Activated CD4-positive, alpha-beta T cell treated with anti-CD3 and anti-CD28 coated beads for 36 hours (primary cell): ENCODE data around the gene PNMT. TPM values are rescaled to one million over a fixed set of nuclear protein-coding genes. Genes with fewer than 3 reads are reported as not detected.

Experiments used
- ATAC-seq: fragments of 200-7000 bp; cut with Tn5 transposase; one replicate; pipeline ENCODE4 v1.10.0; 2021; ENCODE audit warnings: mild to moderate bottlenecking, moderate library complexity
- CTCF ChIA-PET: fragments of 350-600 bp; sonication (Branson Sonifier 250); formaldehyde crosslinking; loops from one replicate; lab custom pipeline; 2021; ENCODE audit warnings: antibody characterized with exemption; lab: Charles Lee
- POLR2A ChIA-PET: fragments of 350-600 bp; sonication (Branson Sonifier 250); formaldehyde crosslinking; loops from one replicate; lab custom pipeline; 2021; ENCODE audit warnings: antibody characterized with exemption, inconsistent platforms; lab: Charles Lee
- DNase-seq: peaks from one replicate; pipeline ENCODE4 v3.0.0-alpha.2; 2020
- H3K27ac Mint-ChIP-seq: one replicate; pipeline ENCODE4 v1.8.0; 2021; ENCODE audit warnings: mixed read lengths
- H3K27me3 Mint-ChIP-seq: one replicate; pipeline ENCODE4 v1.8.0; 2021; ENCODE audit warnings: mixed read lengths
- H3K36me3 Mint-ChIP-seq: one replicate; pipeline ENCODE4 v1.8.0; 2021; ENCODE audit warnings: low read depth, mixed read lengths
- H3K4me1 Mint-ChIP-seq: one replicate; pipeline ENCODE4 v1.8.0; 2021; ENCODE audit warnings: mixed read lengths
- H3K4me3 Mint-ChIP-seq: one replicate; pipeline ENCODE4 v1.8.0; 2021; ENCODE audit warnings: mild to moderate bottlenecking, moderate library complexity, mixed read lengths
- H3K9me3 Mint-ChIP-seq: one replicate; pipeline ENCODE4 v1.8.0; 2021; ENCODE audit warnings: low read depth, mixed read lengths
- intact Hi-C, 2 experiments: fragments of 100-400 bp; cut with DNase I in 1 of 2; cut with micrococcal nuclease in 1 of 2; formaldehyde crosslinking; loops; one replicate each; pipeline versions ENCODE4 v1.14.2 to v1.15.1; 2022 to 2024; cut with DNase I, micrococcal nuclease
- total RNA-seq, 2 experiments: library from RNA; stranded (reverse); gene quantifications; one replicate each; pipeline ENCODE4 v1.2.3, GENCODE V29; 2021

Gene PNMT
- total RNA-seq, 2 experiments from 2014 or later: not detected

- ChIA-PET POLR2A (interaction anchor here (0.6 kb wide), 1 partner anchor 30 kb away, joined by 3 read pairs; no protein-coding TSS in a partner anchor), CTCF (interaction anchor here (0.5 to 5.6 kb wide), 30 partner anchors 8 to 324 kb away, joined by 3 to 85 read pairs (median 4); partner anchors contain the start of genes GSDMA, PGAP3, PNMT and STARD3)
- peak; percentile 92 for DNase-seq
- H3K27me3 Mint-ChIP-seq: no peaks in the 10 kb centered on the region
- no peak overlapping the region for H3K27ac Mint-ChIP-seq
- H3K4me3 Mint-ChIP-seq: no peak overlapping the region
- intact Hi-C loops: loop anchor here in 1 of 2 experiments (1.0 kb wide), 1 partner anchor 31 kb away; no protein-coding TSS in a partner anchor
- H3K9me3 Mint-ChIP-seq: no peaks in the 10 kb centered on the region
- peak; percentile 94 for ATAC-seq
- peaks cover 36% of the 10 kb centered on the region for H3K4me1 Mint-ChIP-seq
- H3K36me3 Mint-ChIP-seq: peaks cover 3% of the 10 kb centered on the region
These were observed 14.5 kb upstream of the PNMT start for GRCh38 chr17:39653662-39654331.

- H3K36me3 Mint-ChIP-seq: peaks cover 3% of the 10 kb centered on the region
- H3K9me3 Mint-ChIP-seq: no peaks in the 10 kb centered on the region
- ATAC-seq (no peak), DNase-seq (no peak)
- no peak overlapping the region for H3K27ac Mint-ChIP-seq
- intact Hi-C loops: no loop called here
- peaks cover 46% of the 10 kb centered on the region for H3K4me1 Mint-ChIP-seq
- H3K27me3 Mint-ChIP-seq: no peaks in the 10 kb centered on the region
- ChIA-PET CTCF (interaction anchor here (0.6 to 5.6 kb wide), 21 partner anchors 11 to 1695 kb away, joined by 3 to 85 read pairs (median 3); partner anchors contain the start of genes PNMT, PSMD3 and TCAP), POLR2A (interaction anchor here (0.6 kb wide), 1 partner anchor 132 kb away, joined by 3 read pairs; no protein-coding TSS in a partner anchor)
- H3K4me3 Mint-ChIP-seq: no peak overlapping the region
These were observed 13.1 kb upstream of the PNMT start for GRCh38 chr17:39655105-39655504.

GRCh38 chr17:39658346-39658745 is 9.9 kb upstream of the PNMT start:
- DNase-seq (no peak), ATAC-seq (no peak)
- H3K9me3 Mint-ChIP-seq: no peaks in the 10 kb centered on the region
- ChIA-PET POLR2A (no interaction called here), CTCF (interaction anchor here (1.9 kb wide), 1 partner anchor 37 kb away, joined by 7 read pairs; no protein-coding TSS in a partner anchor)
- peaks cover 13% of the 10 kb centered on the region for H3K36me3 Mint-ChIP-seq
- no peak overlapping the region for H3K4me3 Mint-ChIP-seq
- no peaks in the 10 kb centered on the region for H3K27me3 Mint-ChIP-seq
- no peak overlapping the region for H3K27ac Mint-ChIP-seq
- intact Hi-C loops: no loop called here
- H3K4me1 Mint-ChIP-seq: peaks cover 37% of the 10 kb centered on the region

- ATAC-seq: no peak
- Mint-ChIP-seq H3K4me1 (peaks cover 34% of the 10 kb centered on the region), H3K36me3 (peaks cover 13% of the 10 kb centered on the region), H3K27me3 (no peaks in the 10 kb centered on the region), H3K4me3 (no peak overlapping the region), H3K9me3 (no peaks in the 10 kb centered on the region), H3K27ac (no peak overlapping the region)
- intact Hi-C loops: no loop called here
- no peak for DNase-seq
- CTCF ChIA-PET: interaction anchor here (1.9 kb wide), 1 partner anchor 37 kb away, joined by 7 read pairs; no protein-coding TSS in a partner anchor
- POLR2A ChIA-PET: no interaction called here
These were observed 9.5 kb upstream of the PNMT start for GRCh38 chr17:39658760-39659159.

GRCh38 chr17:39659279-39660010 is 8.8 kb upstream of the PNMT start:
- intact Hi-C loops: no loop called here
- no peaks in the 10 kb centered on the region for H3K9me3 Mint-ChIP-seq
- ChIA-PET CTCF (interaction anchor here (0.6 to 1.0 kb wide), 3 partner anchors 9 to 25 kb away, joined by 3 to 4 read pairs (median 3); no protein-coding TSS in a partner anchor), POLR2A (no interaction called here)
- H3K36me3 Mint-ChIP-seq: peaks cover 13% of the 10 kb centered on the region
- DNase-seq: no peak
- no peak overlapping the region for H3K4me3 Mint-ChIP-seq
- no peak for ATAC-seq
- peaks cover 29% of the 10 kb centered on the region for H3K4me1 Mint-ChIP-seq
- H3K27ac Mint-ChIP-seq: no peak overlapping the region
- no peaks in the 10 kb centered on the region for H3K27me3 Mint-ChIP-seq

- ATAC-seq (no peak), DNase-seq (no peak)
- ChIA-PET POLR2A (no interaction called here), CTCF (interaction anchor here (0.6 to 1.0 kb wide), 3 partner anchors 9 to 25 kb away, joined by 3 to 4 read pairs (median 3); no protein-coding TSS in a partner anchor)
- Mint-ChIP-seq H3K4me1 (peaks cover 24% of the 10 kb centered on the region), H3K36me3 (peaks cover 13% of the 10 kb centered on the region), H3K27me3 (no peaks in the 10 kb centered on the region), H3K4me3 (no peak overlapping the region), H3K9me3 (no peaks in the 10 kb centered on the region), H3K27ac (no peak overlapping the region)
- intact Hi-C loops: no loop called here
These were observed 8.3 kb upstream of the PNMT start for GRCh38 chr17:39660011-39660360.

GRCh38 chr17:39660397-39661385 is 7.6 kb upstream of the PNMT start:
- Mint-ChIP-seq H3K36me3 (peaks cover 13% of the 10 kb centered on the region), H3K4me1 (peaks cover 23% of the 10 kb centered on the region), H3K27ac (no peak overlapping the region), H3K4me3 (no peak overlapping the region), H3K27me3 (no peaks in the 10 kb centered on the region), H3K9me3 (no peaks in the 10 kb centered on the region)
- intact Hi-C loops: no loop called here
- ChIA-PET CTCF (interaction anchor here (0.8 to 1.0 kb wide), 3 partner anchors 8 to 367 kb away, joined by 3 to 4 read pairs (median 4); no protein-coding TSS in a partner anchor), POLR2A (no interaction called here)
- ATAC-seq (no peak), DNase-seq (no peak)

GRCh38 chr17:39661744-39662541 is 6.3 kb upstream of the PNMT start:
- ATAC-seq (no peak), DNase-seq (no peak)
- POLR2A ChIA-PET: no interaction called here
- Mint-ChIP-seq H3K36me3 (peaks cover 13% of the 10 kb centered on the region), H3K9me3 (no peaks in the 10 kb centered on the region), H3K4me3 (no peak overlapping the region), H3K27me3 (peaks cover 2% of the 10 kb centered on the region), H3K27ac (no peak overlapping the region), H3K4me1 (peaks cover 24% of the 10 kb centered on the region)
- CTCF ChIA-PET: interaction anchor here (0.6 to 1.0 kb wide), 3 partner anchors 8 to 366 kb away, joined by 3 to 4 read pairs (median 3); no protein-coding TSS in a partner anchor
- intact Hi-C loops: no loop called here

GRCh38 chr17:39662551-39663339 is 5.5 kb upstream of the PNMT start:
- POLR2A ChIA-PET: no interaction called here
- no peak overlapping the region for H3K4me3 Mint-ChIP-seq

More at GRCh38 chr17:39662551-39663339, 5.5 kb upstream of the PNMT start:
- H3K9me3 Mint-ChIP-seq: no peaks in the 10 kb centered on the region
- H3K36me3 Mint-ChIP-seq: peaks cover 13% of the 10 kb centered on the region
- ATAC-seq: no peak
- intact Hi-C loops: no loop called here
- DNase-seq: no peak
- CTCF ChIA-PET: interaction anchor here (1.0 kb wide), 1 partner anchor 9 kb away, joined by 3 read pairs; no protein-coding TSS in a partner anchor
- H3K27me3 Mint-ChIP-seq: peaks cover 4% of the 10 kb centered on the region
- H3K4me1 Mint-ChIP-seq: peaks cover 24% of the 10 kb centered on the region
- H3K27ac Mint-ChIP-seq: no peak overlapping the region
